ENCODE measurements around the gene NAPSA.

NAPSA gene

DNA sequence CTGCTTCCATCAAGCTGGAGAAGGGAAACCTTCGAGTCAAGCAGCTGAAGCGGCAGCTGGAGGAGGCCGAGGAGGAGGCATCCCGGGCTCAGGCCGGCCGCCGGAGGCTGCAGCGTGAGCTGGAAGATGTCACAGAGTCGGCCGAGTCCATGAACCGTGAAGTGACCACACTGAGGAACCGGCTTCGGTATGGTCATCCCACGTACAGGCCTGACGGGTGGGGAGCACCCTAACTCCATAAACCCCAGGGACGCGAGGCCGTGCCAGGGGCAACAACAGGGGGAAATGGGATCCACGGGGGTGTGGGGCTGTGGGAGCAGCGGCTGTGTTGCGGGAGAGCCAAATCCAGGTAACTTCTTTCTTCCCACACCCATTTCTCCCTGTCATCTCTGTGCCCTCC lies 56.4 kb downstream of the NAPSA start:
- no peaks in the 10 kb centered on the region for H3K4me1 ChIP-seq (ENCODE audit: low read length)
- H3K4me2 ChIP-seq (ENCODE audit: low read depth, low read length) = no peak overlapping the region
- no peak overlapping the region for H3K9ac ChIP-seq (ENCODE audit: low read length)
- no peak for DNase-seq
- peaks cover 74% of the 10 kb centered on the region for H3K27me3 ChIP-seq (replicated peaks; ENCODE audit: insufficient read depth, low read length)
- H3F3A ChIP-seq (ENCODE audit: insufficient read depth, low read length) = no peaks in the 10 kb centered on the region
- no peak for TF ChIP-seq EZH2 (optimal IDR thresholded peaks at IDR 0.05; ENCODE audit: low read depth, low read length)
- no peak for TF ChIP-seq CTCF (IDR thresholded peaks at IDR 0.05; ENCODE audit: low read length)
- no peak for TF ChIP-seq EZH2phosphoT487 (IDR thresholded peaks at IDR 0.05; ENCODE audit: low read length)
- no peak overlapping the region for H2AFZ ChIP-seq (ENCODE audit: low read length)
- H3K9me2 ChIP-seq (replicated peaks; ENCODE audit: insufficient read depth, low read length) = no peaks in the 10 kb centered on the region
- no peak overlapping the region for H3K27ac ChIP-seq (ENCODE audit: low read length)
- no peaks in the 10 kb centered on the region for H3K79me2 ChIP-seq (ENCODE audit: low read length)
- no peaks in the 10 kb centered on the region for H4K20me1 ChIP-seq (ENCODE audit: insufficient read depth, low read length)
- no peak overlapping the region for H3K4me3 ChIP-seq (ENCODE audit: low read length)
- H3K9me3 ChIP-seq (replicated peaks; ENCODE audit: insufficient read depth, low read length) = no peaks in the 10 kb centered on the region
- H3K36me3 ChIP-seq (replicated peaks; ENCODE audit: insufficient read depth, low read length) = no peaks in the 10 kb centered on the region

All from MM.1S (cell line).